ENCODE results near the gene NEK9.

NEK9 gene

DNA sequence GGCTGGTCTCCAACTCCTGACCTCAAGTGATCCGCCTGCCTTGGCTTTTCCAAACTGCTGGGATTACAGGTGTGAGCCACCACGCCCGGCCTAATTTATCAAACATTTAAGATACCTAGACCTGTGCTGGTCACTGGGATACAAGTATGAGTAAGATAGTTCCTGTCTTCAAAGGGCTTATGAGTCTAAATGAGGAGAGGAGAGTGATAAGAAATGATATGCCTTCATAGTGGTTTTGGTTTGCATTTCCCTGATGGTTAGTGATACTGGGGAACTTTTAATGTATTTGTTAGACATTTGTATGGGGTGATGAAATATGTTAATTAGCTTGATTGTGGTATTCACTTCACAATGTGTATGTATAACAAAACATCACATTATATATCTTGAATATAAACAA lies 28.3 kb upstream of the NEK9 start:
- TF ChIP-seq SIN3A (IDR thresholded peaks at IDR 0.05; ENCODE audit: borderline replicate concordance, insufficient read depth, low read length) (no peak), POLR2AphosphoS5 (IDR thresholded peaks at IDR 0.05; ENCODE audit: low read depth, low read length) (no peak), FOXP2 (optimal IDR thresholded peaks at IDR 0.05; ENCODE audit: borderline replicate concordance, extremely low read depth, extremely low read length, insufficient read depth) (no peak), TAF1 (IDR thresholded peaks at IDR 0.05; ENCODE audit: borderline replicate concordance, insufficient read depth, low read length) (no peak)
- TF ChIP-seq, protein P1, sequence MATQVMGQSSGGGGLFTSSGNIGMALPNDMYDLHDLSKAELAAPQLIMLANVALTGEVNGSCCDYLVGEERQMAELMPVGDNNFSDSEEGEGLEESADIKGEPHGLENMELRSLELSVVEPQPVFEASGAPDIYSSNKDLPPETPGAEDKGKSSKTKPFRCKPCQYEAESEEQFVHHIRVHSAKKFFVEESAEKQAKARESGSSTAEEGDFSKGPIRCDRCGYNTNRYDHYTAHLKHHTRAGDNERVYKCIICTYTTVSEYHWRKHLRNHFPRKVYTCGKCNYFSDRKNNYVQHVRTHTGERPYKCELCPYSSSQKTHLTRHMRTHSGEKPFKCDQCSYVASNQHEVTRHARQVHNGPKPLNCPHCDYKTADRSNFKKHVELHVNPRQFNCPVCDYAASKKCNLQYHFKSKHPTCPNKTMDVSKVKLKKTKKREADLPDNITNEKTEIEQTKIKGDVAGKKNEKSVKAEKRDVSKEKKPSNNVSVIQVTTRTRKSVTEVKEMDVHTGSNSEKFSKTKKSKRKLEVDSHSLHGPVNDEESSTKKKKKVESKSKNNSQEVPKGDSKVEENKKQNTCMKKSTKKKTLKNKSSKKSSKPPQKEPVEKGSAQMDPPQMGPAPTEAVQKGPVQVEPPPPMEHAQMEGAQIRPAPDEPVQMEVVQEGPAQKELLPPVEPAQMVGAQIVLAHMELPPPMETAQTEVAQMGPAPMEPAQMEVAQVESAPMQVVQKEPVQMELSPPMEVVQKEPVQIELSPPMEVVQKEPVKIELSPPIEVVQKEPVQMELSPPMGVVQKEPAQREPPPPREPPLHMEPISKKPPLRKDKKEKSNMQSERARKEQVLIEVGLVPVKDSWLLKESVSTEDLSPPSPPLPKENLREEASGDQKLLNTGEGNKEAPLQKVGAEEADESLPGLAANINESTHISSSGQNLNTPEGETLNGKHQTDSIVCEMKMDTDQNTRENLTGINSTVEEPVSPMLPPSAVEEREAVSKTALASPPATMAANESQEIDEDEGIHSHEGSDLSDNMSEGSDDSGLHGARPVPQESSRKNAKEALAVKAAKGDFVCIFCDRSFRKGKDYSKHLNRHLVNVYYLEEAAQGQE (IDR thresholded peaks at IDR 0.05; ENCODE audit: insufficient read depth in 1 of 2, low read depth in 2 of 2, low read length in 2 of 2) = no peak

DNA sequence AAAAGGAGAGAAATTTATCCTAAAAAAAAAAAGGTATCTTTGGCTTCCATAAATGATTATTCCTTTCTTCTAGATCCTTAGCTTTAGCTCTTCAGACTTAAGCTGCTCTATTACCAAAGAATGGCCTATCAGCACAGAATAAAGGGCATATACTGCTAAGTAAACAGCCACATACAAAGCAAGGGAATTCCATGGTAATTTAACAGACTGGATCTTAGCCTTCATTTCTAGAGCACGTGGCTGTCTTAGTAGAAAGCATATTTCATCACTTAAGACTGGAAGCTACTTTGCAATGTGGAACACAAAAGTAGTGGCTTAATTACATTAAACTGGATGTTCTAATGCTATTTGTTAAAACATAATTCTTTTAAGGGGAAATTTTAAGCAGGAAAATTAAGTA lies 26.4 kb upstream of the NEK9 start:
- TF ChIP-seq TAF1 (IDR thresholded peaks at IDR 0.05; ENCODE audit: borderline replicate concordance, insufficient read depth, low read length) (no peak), POLR2AphosphoS5 (IDR thresholded peaks at IDR 0.05; ENCODE audit: low read depth, low read length) (no peak), SIN3A (IDR thresholded peaks at IDR 0.05; ENCODE audit: borderline replicate concordance, insufficient read depth, low read length) (no peak), FOXP2 (optimal IDR thresholded peaks at IDR 0.05; ENCODE audit: borderline replicate concordance, extremely low read depth, extremely low read length, insufficient read depth) (no peak)
- TF ChIP-seq, protein P1 (IDR thresholded peaks at IDR 0.05; ENCODE audit: insufficient read depth in 1 of 2, low read depth in 2 of 2, low read length in 2 of 2) = no peak

DNA sequence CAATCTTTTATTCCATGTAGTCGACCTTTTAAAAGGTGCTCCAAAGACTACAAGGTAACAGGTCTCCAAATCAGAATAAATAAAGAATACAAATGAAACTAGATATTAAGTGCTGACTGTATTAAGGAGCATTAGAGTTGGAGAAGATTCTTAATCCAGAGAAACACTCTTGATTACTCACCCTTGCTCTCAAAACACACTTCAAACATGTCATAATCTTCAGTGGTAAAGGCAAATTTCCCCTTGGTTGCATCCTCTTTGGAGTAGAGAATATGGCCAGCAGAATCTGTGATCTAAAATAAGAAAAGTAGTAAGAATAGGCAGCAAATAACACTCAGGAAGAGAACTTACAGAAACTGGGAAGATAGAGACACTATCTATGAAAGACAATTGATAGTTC lies 25.0 kb upstream of the NEK9 start:
- TF ChIP-seq SIN3A (IDR thresholded peaks at IDR 0.05; ENCODE audit: borderline replicate concordance, insufficient read depth, low read length) (no peak), FOXP2 (optimal IDR thresholded peaks at IDR 0.05; ENCODE audit: borderline replicate concordance, extremely low read depth, extremely low read length, insufficient read depth) (no peak), POLR2AphosphoS5 (IDR thresholded peaks at IDR 0.05; ENCODE audit: low read depth, low read length) (no peak), TAF1 (IDR thresholded peaks at IDR 0.05; ENCODE audit: borderline replicate concordance, insufficient read depth, low read length) (no peak)
- TF ChIP-seq, protein P1 (IDR thresholded peaks at IDR 0.05; ENCODE audit: insufficient read depth in 1 of 2, low read depth in 2 of 2, low read length in 2 of 2) = no peak

DNA sequence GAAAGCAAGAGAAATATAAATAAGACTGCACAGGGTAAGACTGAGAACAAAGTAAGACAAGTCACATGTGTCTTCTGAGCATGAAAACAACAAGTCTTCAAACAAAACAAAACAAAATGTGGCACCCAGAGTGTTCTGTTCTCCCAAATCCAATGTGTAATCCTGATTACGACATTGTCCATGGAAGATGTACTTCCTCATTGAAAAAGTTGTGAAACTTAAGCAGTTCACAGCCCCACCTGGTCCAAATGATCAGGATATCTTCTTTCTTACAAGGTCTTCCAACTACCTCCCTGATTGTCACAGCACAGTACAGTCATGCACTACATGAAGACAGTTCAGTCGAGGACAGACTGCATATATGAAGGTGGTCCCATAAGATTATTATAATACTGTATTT lies 23.3 kb upstream of the NEK9 start:
- TF ChIP-seq SIN3A (IDR thresholded peaks at IDR 0.05; ENCODE audit: borderline replicate concordance, insufficient read depth, low read length) (no peak), POLR2AphosphoS5 (IDR thresholded peaks at IDR 0.05; ENCODE audit: low read depth, low read length) (no peak), TAF1 (IDR thresholded peaks at IDR 0.05; ENCODE audit: borderline replicate concordance, insufficient read depth, low read length) (no peak), FOXP2 (optimal IDR thresholded peaks at IDR 0.05; ENCODE audit: borderline replicate concordance, extremely low read depth, extremely low read length, insufficient read depth) (no peak)
- TF ChIP-seq, protein P1 (IDR thresholded peaks at IDR 0.05; ENCODE audit: insufficient read depth in 1 of 2, low read depth in 2 of 2, low read length in 2 of 2) = no peak
